Measurements from ENCODE around the gene CNNM2. TPM values are rescaled to one million over a fixed set of nuclear protein-coding genes. Genes with fewer than 3 reads are reported as not detected.

CNNM2 gene
- total RNA-seq, 2 donors from 2014 or later, result 25.2 to 29.3 TPM

DNA sequence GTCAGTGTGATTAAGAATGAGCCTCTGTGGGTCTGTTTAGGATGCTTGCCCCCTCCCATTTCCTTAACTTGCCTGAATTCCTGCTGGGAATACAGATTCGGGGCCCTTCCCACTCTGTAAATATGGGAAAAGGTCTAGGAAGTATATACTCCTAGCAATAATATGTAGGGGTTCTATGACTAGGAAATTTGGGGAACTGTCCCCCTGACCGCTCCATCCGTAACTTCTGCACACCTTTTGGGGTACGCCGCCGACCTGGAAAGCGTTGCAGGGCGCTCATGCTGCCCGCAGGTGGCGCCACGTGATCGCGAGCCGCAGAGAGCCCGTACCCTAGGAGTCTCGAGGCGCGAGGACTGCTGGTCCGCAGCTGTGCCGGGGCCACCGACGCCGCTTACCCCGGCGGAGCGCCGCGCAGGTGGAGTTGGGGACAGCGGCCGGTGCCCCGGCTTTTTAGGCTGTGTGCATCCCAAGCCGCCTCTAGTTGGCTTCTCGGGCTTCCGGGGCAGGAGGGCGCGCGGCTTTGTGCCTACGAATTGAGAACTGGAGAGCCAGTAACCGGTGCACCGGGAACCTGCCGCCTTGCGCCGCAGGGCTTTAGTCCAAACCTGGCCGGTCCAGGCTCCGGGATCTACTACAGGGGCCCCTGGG is 656 bp upstream of the CNNM2 start:
- Histone ChIP-seq H3K4me1 (peaks cover 3% of the 10 kb centered on the region), H3K9me3 (no peaks in the 10 kb centered on the region), H3K9ac (ENCODE audit: low read depth in 2 of 2, low read length in 2 of 2) (peak overlapping the region; percentile 51 to 55), H3K4me3 (peak overlapping the region; percentile 78), H3K36me3 (no peaks in the 10 kb centered on the region), H3K27me3 (no peaks in the 10 kb centered on the region), H3K27ac (peak overlapping the region; percentile 83)
- intact Hi-C loops (cut with DNase I), result loop anchor here (2.0 to 10.0 kb wide), 3 partner anchors 151 to 417 kb away; partner anchors contain the start of gene RPEL1
- peak; percentile 88 for DNase-seq
- peak; percentile 97 for TF ChIP-seq CTCF (IDR thresholded peaks at IDR 0.05)

- Histone ChIP-seq H3K9ac (ENCODE audit: low read depth in 2 of 2, low read length in 2 of 2) (peak overlapping the region; percentile 65 to 84), H3K27me3 (no peaks in the 10 kb centered on the region), H3K36me3 (no peaks in the 10 kb centered on the region), H3K4me3 (peak overlapping the region; percentile 78), H3K9me3 (no peaks in the 10 kb centered on the region), H3K4me1 (peaks cover 3% of the 10 kb centered on the region), H3K27ac (peak overlapping the region; percentile 70)
- intact Hi-C loops (cut with DNase I), result loop anchor here (5.0 to 10.0 kb wide), 2 partner anchors 328 to 416 kb away; partner anchors contain the start of gene RPEL1
- peak; percentile 42 for DNase-seq
- no peak for TF ChIP-seq CTCF (IDR thresholded peaks at IDR 0.05)
Observed at GRCh38 chr10:102918817-102919245, 737 bp downstream of the CNNM2 start.

- Histone ChIP-seq H3K4me1 (peaks cover 3% of the 10 kb centered on the region), H3K27me3 (no peaks in the 10 kb centered on the region), H3K9ac (ENCODE audit: low read depth in 2 of 2, low read length in 2 of 2) (peak overlapping the region; percentile 45 to 84), H3K9me3 (no peaks in the 10 kb centered on the region), H3K36me3 (no peaks in the 10 kb centered on the region), H3K4me3 (peak overlapping the region; percentile 78), H3K27ac (no peak overlapping the region)
- peak; percentile 30 for DNase-seq
- intact Hi-C loops (cut with DNase I), result loop anchor here (5.0 to 10.0 kb wide), 2 partner anchors 328 to 415 kb away; partner anchors contain the start of gene RPEL1
- no peak for TF ChIP-seq CTCF (IDR thresholded peaks at IDR 0.05)
Observed at GRCh38 chr10:102919246-102919959, 1.3 kb downstream of the CNNM2 start.

GRCh38 chr10:102919992-102920739 is 2.1 kb downstream of the CNNM2 start:
- no peak for DNase-seq
- Histone ChIP-seq H3K27ac (no peak overlapping the region), H3K36me3 (no peaks in the 10 kb centered on the region), H3K27me3 (no peaks in the 10 kb centered on the region), H3K4me3 (peak overlapping the region; percentile 78), H3K4me1 (peaks cover 3% of the 10 kb centered on the region), H3K9me3 (no peaks in the 10 kb centered on the region), H3K9ac (ENCODE audit: low read depth in 2 of 2, low read length in 2 of 2) (peak overlapping the region in 1 of 2 donors; percentile 38)
- intact Hi-C loops (cut with DNase I), result loop anchor here (5.0 to 10.0 kb wide), 2 partner anchors 327 to 415 kb away; partner anchors contain the start of gene RPEL1
- TF ChIP-seq CTCF (IDR thresholded peaks at IDR 0.05), result no peak

DNA sequence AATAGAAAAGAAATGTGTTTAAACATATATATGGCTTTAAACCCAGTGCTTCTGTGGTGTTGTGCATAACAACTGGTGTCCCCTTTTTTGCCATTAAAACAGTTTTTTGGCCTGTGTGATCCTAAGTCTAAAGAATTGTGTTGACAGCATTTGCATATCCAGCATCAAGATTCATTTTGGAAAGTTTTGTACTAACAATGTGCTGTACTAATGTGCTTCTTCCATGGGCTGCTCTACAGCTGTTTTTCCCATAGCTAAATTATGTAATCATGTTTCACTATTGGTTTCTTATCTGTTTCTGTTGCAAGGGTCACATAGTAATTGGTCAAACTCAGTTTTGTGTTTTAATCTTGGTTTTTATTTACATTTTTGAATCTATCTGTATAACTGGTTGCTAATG is 5.5 kb downstream of the CNNM2 start:
- no peak for DNase-seq
- Histone ChIP-seq H3K4me3 (no peak overlapping the region), H3K27me3 (no peaks in the 10 kb centered on the region), H3K27ac (peak overlapping the region; percentile 29), H3K36me3 (no peaks in the 10 kb centered on the region), H3K9ac (ENCODE audit: low read depth in 2 of 2, low read length in 2 of 2) (no peak overlapping the region), H3K4me1 (no peaks in the 10 kb centered on the region), H3K9me3 (no peaks in the 10 kb centered on the region)
- no peak for TF ChIP-seq CTCF (IDR thresholded peaks at IDR 0.05)
- intact Hi-C loops (cut with DNase I), result no loop called here
